T-cell (primary cell): ENCODE data around the gene CIROP. TPM values are rescaled to one million over a fixed set of nuclear protein-coding genes. Genes with fewer than 3 reads are reported as not detected.

Source experiments
- ATAC-seq, 4 experiments: fragments of 200-7000 bp in 3 of 4; fragments of 150-1000 bp in 1 of 4; cut with Tn5 transposase; replicated peaks in 1 of 4; 1 replicate in 3 of 4; 2 replicates in 1 of 4; pipeline ENCODE4 v1.10.0; 2021; ENCODE audit warnings: moderate library complexity in 3 of 4, mild to moderate bottlenecking in 2 of 4, moderate number of reproducible peaks in 1 of 4
- CTCF ChIA-PET, 2 donors: fragments of 300-600 bp; sonication (Branson Sonifier 250); formaldehyde crosslinking; loops; one replicate each; lab custom pipeline; 2022; ENCODE audit warnings: antibody characterized with exemption in 2 of 2; lab: Charles Lee
- POLR2A ChIA-PET, 2 donors: fragments of 300-600 bp; sonication (Branson Sonifier 250); formaldehyde crosslinking; loops; one replicate each; lab custom pipeline; 2022; ENCODE audit warnings: antibody characterized with exemption in 2 of 2; lab: Charles Lee
- DNase-seq, 35 experiments: peaks; one replicate each; pipeline versions ENCODE4 v3.0.0 to v3.0.0-alpha.2; 2013 to 2023
- H3K27ac ChIP-seq: one replicate; pipeline ENCODE4 v1.5.1; 2013; ENCODE audit warnings: low read length
- H3K27me3 ChIP-seq, 2 experiments: replicated peaks in 1 of 2; 1 replicate in 1 of 2; 2 replicates in 1 of 2; pipeline versions ENCODE4 v1.6.1 to v1.7.0; 2013; ENCODE audit warnings: low read length in 1 of 2, mixed read lengths in 1 of 2; ENCODE audit not compliant: control insufficient read depth in 2 of 2, insufficient read depth in 2 of 2; ENCODE audit errors: extremely low read depth in 1 of 2
- H3K36me3 ChIP-seq, 2 donors: 1 replicate in 1 of 2; 2 replicates in 1 of 2; pipeline versions ENCODE4 v1.6.1 to v1.7.0; 2013; ENCODE audit warnings: low read length in 1 of 2; ENCODE audit not compliant: control insufficient read depth in 2 of 2, insufficient read depth in 1 of 2; ENCODE audit errors: extremely low read depth in 1 of 2
- H3K4me1 ChIP-seq, 2 experiments: 1 replicate in 1 of 2; 2 replicates in 1 of 2; pipeline versions ENCODE4 v1.6.1 to v1.7.0; 2013; ENCODE audit warnings: low read length in 2 of 2, mixed read lengths in 1 of 2; ENCODE audit not compliant: insufficient read depth in 2 of 2, control insufficient read depth in 1 of 2; ENCODE audit errors: extremely low read depth in 1 of 2
- H3K4me3 ChIP-seq, 2 donors: 1 replicate in 1 of 2; 2 replicates in 1 of 2; pipeline versions ENCODE4 v1.5.1 to v1.7.0; 2013; ENCODE audit warnings: mild to moderate bottlenecking in 2 of 2, low read length in 1 of 2, moderate library complexity in 1 of 2; ENCODE audit not compliant: control insufficient read depth in 1 of 2; ENCODE audit errors: extremely low read depth in 1 of 2
- H3K9me3 ChIP-seq: 2 replicates; pipeline ENCODE4 v1.7.0; 2013
- H3K27ac Mint-ChIP-seq, 2 donors: one replicate each; pipeline ENCODE4 v1.8.0; 2020 to 2021; ENCODE audit warnings: mild to moderate bottlenecking in 2 of 2, mixed read lengths in 2 of 2
- H3K27me3 Mint-ChIP-seq, 2 donors: one replicate each; pipeline ENCODE4 v1.8.0; 2021 to 2022; ENCODE audit warnings: mixed read lengths in 2 of 2
- H3K36me3 Mint-ChIP-seq: one replicate; pipeline ENCODE4 v1.8.0; 2021; ENCODE audit warnings: mixed read lengths
- H3K4me1 Mint-ChIP-seq, 3 donors: one replicate each; pipeline ENCODE4 v1.8.0; 2020 to 2022; ENCODE audit warnings: mixed read lengths in 3 of 3, mild to moderate bottlenecking in 1 of 3
- H3K4me3 Mint-ChIP-seq, 3 donors: one replicate each; pipeline ENCODE4 v1.8.0; 2020 to 2022; ENCODE audit warnings: mild to moderate bottlenecking in 3 of 3, mixed read lengths in 3 of 3, moderate library complexity in 3 of 3
- H3K9me3 Mint-ChIP-seq, 3 donors: one replicate each; pipeline ENCODE4 v1.8.0; 2020 to 2022; ENCODE audit warnings: mixed read lengths in 3 of 3
- WGBS: methylation state at CpG from one replicate; pipeline ENCODE4 v1.1.5; 2013; ENCODE audit warnings: missing lambda C conversion rate; ENCODE audit not compliant: insufficient coverage; 5-methylcytosine and 5-hydroxymethylcytosine counted together
- total RNA-seq, 35 experiments: library from RNA in 6 of 35; stranded (reverse) in 6 of 35; fragments of 120-200 nt in 1 of 35; gene quantifications; one replicate each; pipeline versions ENCODE4 v1.2.1 to v1.2.4 and lab custom pipeline; 2013 to 2026

CIROP gene
- total RNA-seq, 5 donors from 2014 or later (not counting 1 experiment from before 2014, with no cell fraction given): not detected

DNA sequence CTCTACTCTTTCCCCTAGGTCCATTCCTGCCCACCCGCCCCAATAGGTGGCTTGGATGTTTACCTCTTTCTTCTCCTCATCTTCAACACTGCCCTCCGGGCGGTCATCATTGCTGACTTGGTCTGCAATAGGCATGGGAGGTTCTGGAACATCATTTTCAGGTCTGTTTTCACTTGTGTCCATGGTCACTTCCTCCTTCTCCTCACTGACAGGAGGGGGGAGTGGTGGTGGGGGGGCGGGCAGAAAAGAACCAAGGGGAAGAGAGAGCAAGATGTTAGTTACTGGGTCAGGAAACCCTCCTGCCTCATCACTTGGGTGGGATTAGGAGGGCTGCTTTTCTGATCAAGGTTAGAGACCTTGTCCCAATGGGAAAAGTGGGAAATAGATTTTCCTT, 35.4 kb downstream of the CIROP start:
- DNase-seq (no peak), ATAC-seq (no peak)
- ChIA-PET CTCF (interaction anchor here (0.6 to 2.1 kb wide), 31 partner anchors 7 to 499 kb away, joined by 3 to 46 read pairs (median 6); partner anchors contain the start of genes ACIN1 (in 1 of the 2), C14orf119 (in 1 of the 2), HAUS4 (in 1 of the 2) and PABPN1 (in 1 of the 2)), POLR2A (interaction anchor here in 1 of 2 donors (1.0 to 1.3 kb wide), 2 partner anchors 8 to 25 kb away, joined by 4 to 7 read pairs; partner anchors contain the start of genes ACIN1 and C14orf119)
- Histone ChIP-seq H3K27me3 (no peaks in the 10 kb centered on the region), H3K27ac (no peak overlapping the region), H3K9me3 (no peaks in the 10 kb centered on the region), H3K4me1 (peaks cover 12 to 37% of the 10 kb centered on the region in 2 experiments), H3K4me3 (no peak overlapping the region), H3K36me3 (peaks cover 15 to 68% of the 10 kb centered on the region in 2 donors)
- no peaks in the 10 kb centered on the region for H3K9me3 Mint-ChIP-seq
- H3K4me3 Mint-ChIP-seq: no peak overlapping the region
- WGBS: no CpG with 5 or more reads among the region's 4 CpGs
- H3K27me3 Mint-ChIP-seq: no peaks in the 10 kb centered on the region
- peaks cover 35 to 45% (median 41%) of the 10 kb centered on the region in 3 donors for H3K4me1 Mint-ChIP-seq
- peak overlapping the region in 1 of 2 donors; percentile 61 for H3K27ac Mint-ChIP-seq
- peaks cover 26% of the 10 kb centered on the region for H3K36me3 Mint-ChIP-seq

DNA sequence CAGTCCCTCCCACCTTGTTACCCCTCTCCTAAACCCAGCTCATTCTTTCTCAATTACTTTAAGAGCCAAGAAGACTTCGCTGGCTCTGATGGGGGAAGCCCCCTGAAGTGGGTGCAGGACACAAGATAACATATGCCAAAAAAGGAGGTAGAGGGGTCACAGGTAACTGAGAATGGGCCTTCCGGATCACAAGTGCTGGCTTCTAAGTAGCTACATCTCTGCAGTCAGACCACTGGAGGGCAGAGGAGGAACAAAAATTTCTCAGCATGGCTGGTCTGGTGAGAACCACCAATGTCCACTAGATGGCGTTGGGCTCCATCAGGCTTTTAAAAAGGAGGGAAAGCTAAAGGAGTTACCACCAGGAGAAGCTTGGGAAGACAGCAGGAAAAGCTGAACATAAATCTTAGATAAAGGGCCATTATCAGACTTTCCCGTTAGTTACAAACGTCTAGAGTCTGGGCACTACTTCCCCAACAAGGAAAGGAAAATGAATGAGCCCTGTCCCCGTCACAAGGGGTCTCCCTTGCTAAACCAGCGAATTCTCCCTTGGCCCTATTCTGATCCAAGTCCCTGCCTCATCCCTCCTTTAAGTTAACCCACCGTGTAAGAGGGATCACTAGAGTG, 35.9 kb downstream of the CIROP start:
- H3K36me3 Mint-ChIP-seq: peaks cover 28% of the 10 kb centered on the region

DNA sequence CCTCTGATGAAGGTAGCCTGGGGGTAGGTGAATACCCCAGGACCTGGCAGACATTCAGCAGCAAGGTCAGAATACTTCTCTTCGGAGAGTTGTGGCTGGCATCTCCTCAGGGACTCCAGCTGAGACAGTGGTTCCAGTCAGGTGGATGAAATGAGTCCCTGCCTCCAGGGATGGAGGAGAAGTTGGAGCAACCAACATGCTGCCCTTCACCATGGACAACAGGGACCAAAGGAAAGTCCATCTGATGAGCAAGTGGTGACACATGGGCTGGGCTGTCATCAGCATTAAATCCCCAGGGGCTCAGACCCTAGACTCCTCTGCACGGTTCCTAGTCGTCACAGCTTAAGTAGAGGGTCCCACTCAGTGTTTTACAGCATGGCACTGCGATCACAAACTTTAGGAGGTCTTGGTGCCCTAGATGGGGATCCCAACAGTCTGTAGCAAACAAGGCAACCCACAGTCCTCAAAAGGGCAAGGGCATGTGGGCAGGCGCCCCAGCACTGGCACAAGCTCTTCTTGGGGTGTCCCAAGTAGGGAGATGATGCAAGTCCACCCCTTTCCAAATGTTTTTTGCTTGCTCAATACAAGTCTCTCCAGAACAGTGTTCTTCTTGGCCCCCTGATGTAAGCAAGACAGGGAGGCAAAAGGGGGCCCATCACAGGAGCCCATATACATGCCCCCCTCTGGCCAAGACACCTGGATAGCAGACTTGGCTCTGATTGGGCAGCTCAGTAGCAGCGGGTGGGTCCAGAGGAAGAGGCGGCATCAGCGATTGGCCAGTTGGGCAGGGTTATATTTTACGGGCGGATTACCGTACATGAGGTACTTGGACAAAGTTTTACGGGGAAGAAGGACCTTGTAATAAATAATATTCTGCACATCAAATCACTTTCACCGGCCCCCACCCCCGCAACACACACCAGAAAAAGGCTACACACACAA, 36.7 kb downstream of the CIROP start:
- H3K36me3 Mint-ChIP-seq: peaks cover 36% of the 10 kb centered on the region
- no peaks in the 10 kb centered on the region for H3K9me3 Mint-ChIP-seq
- DNase-seq: peak in 1 of 35 experiments; percentile 4
- H3K4me3 Mint-ChIP-seq: no peak overlapping the region
- H3K27ac Mint-ChIP-seq: peak overlapping the region in 1 of 2 donors; percentile 61
- peaks cover 12 to 37% of the 10 kb centered on the region in 2 experiments for H3K4me1 ChIP-seq
- ATAC-seq: no peak
- peaks cover 35 to 45% (median 41%) of the 10 kb centered on the region in 3 donors for H3K4me1 Mint-ChIP-seq
- H3K27me3 Mint-ChIP-seq: no peaks in the 10 kb centered on the region
- no peaks in the 10 kb centered on the region for H3K9me3 ChIP-seq
- H3K27me3 ChIP-seq: no peaks in the 10 kb centered on the region
- H3K27ac ChIP-seq: peak overlapping the region; percentile 38
- peaks cover 10 to 72% of the 10 kb centered on the region in 2 donors for H3K36me3 ChIP-seq
- 86% methylated on average over 5 of the region's 14 CpGs for WGBS
- ChIA-PET POLR2A (interaction anchor here (0.5 to 1.3 kb wide), 6 partner anchors 8 to 303 kb away, joined by 4 to 7 read pairs (median 5); partner anchors contain the start of genes ACIN1 (in 1 of the 2) and C14orf119 (in 1 of the 2)), CTCF (interaction anchor here (0.5 to 2.1 kb wide), 43 partner anchors 8 to 1127 kb away, joined by 3 to 46 read pairs (median 5); partner anchors contain the start of genes ACIN1 (in 1 of the 2), C14orf119 (in 1 of the 2), HAUS4 (in 1 of the 2) and PRMT5 (in 1 of the 2))
- H3K4me3 ChIP-seq: no peak overlapping the region

More for the DNA sequence above, 35.9 kb downstream of the CIROP start:
- POLR2A ChIA-PET: interaction anchor here (0.5 to 1.3 kb wide), 6 partner anchors 8 to 304 kb away, joined by 4 to 7 read pairs (median 5); partner anchors contain the start of genes ACIN1 (in 1 of the 2) and C14orf119 (in 1 of the 2)
- no peaks in the 10 kb centered on the region for H3K9me3 ChIP-seq
- no peaks in the 10 kb centered on the region for H3K27me3 Mint-ChIP-seq
- H3K4me3 ChIP-seq: no peak overlapping the region
- no peaks in the 10 kb centered on the region for H3K27me3 ChIP-seq
- DNase-seq: peak; percentile 40 to 90 (median 66)
- CTCF ChIA-PET: interaction anchor here (0.5 to 2.1 kb wide), 44 partner anchors 8 to 1127 kb away, joined by 3 to 46 read pairs (median 5); partner anchors contain the start of genes ACIN1 (in 1 of the 2), C14orf119 (in 1 of the 2), HAUS4 (in 1 of the 2) and PABPN1 (in 1 of the 2)
- peak overlapping the region; percentile 17 to 34 (median 31) for H3K4me3 Mint-ChIP-seq
- peak overlapping the region; percentile 38 for H3K27ac ChIP-seq
- peaks cover 35 to 45% (median 41%) of the 10 kb centered on the region in 3 donors for H3K4me1 Mint-ChIP-seq
- H3K27ac Mint-ChIP-seq: peak overlapping the region; percentile 61
- no peaks in the 10 kb centered on the region for H3K9me3 Mint-ChIP-seq
- ATAC-seq: peak; percentile 76 to 86 (median 79)
- peaks cover 12 to 37% of the 10 kb centered on the region in 2 experiments for H3K4me1 ChIP-seq
- peaks cover 13 to 69% of the 10 kb centered on the region in 2 donors for H3K36me3 ChIP-seq
- WGBS: 20% methylated on average over 5 of the region's 8 CpGs

DNA sequence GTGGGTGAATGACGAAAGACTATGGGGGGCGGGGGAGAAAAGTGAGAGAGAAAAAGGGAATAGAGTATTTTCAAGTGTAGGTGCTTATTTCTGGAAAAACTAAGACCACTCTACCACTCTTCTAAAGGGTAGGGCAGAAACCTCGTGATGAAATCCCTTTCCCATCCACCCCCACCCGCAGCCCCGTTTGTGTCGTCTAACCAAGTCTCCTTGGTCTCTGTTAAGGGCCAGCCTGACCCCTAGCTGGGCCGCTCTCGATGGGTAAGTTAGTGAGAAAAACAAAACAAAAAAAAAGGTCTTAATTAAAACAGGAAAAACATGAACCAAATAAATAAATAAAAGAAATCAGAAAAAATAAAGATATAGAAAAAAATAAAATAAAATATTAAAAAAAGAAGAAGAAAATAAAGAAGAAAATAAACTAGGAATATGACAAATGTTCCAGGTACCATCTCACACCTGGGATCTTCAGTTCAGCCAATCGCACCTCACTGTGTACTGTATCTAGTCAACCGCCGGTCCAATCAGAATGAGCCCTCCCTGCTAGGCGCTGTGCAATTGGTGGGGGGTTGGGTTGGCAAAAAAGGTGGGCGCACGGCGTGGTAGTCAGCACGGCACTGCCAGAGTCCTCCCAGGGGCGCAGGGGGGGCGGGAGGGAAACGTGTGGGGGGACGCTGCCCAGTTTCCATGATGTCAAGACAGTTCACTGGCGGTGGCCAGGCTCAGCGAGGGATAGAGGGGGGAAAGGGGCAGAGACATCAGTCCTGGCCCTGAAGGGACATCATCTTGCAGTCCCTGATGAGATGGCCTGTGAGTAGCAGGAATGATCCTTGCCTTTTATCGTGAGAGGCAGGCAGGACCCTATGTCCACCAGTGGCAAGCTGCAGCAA, 37.7 kb downstream of the CIROP start:
- Mint-ChIP-seq H3K27me3 (no peaks in the 10 kb centered on the region), H3K27ac (no peak overlapping the region), H3K4me3 (no peak overlapping the region), H3K9me3 (no peaks in the 10 kb centered on the region), H3K4me1 (peaks cover 34 to 38% (median 35%) of the 10 kb centered on the region in 3 donors), H3K36me3 (peaks cover 38% of the 10 kb centered on the region)
- whole genome bisulfite sequencing: 97% methylated on average over 10 of the region's 23 CpGs
- no peak overlapping the region for H3K4me3 ChIP-seq
- no peaks in the 10 kb centered on the region for H3K27me3 ChIP-seq
- peak in 1 of 35 experiments; percentile 3 for DNase-seq
- no peaks in the 10 kb centered on the region for H3K9me3 ChIP-seq
- no peak overlapping the region for H3K27ac ChIP-seq
- H3K36me3 ChIP-seq: peaks cover 10 to 72% of the 10 kb centered on the region in 2 donors
- ATAC-seq: no peak
- ChIA-PET POLR2A (no interaction called here), CTCF (interaction anchor here (2.0 to 2.1 kb wide), 2 partner anchors 28 to 72 kb away, joined by 6 to 46 read pairs; partner anchors contain the start of genes ACIN1 (in 1 of the 2) and C14orf119 (in 1 of the 2))
- peaks cover 12 to 35% of the 10 kb centered on the region in 2 experiments for H3K4me1 ChIP-seq

DNA sequence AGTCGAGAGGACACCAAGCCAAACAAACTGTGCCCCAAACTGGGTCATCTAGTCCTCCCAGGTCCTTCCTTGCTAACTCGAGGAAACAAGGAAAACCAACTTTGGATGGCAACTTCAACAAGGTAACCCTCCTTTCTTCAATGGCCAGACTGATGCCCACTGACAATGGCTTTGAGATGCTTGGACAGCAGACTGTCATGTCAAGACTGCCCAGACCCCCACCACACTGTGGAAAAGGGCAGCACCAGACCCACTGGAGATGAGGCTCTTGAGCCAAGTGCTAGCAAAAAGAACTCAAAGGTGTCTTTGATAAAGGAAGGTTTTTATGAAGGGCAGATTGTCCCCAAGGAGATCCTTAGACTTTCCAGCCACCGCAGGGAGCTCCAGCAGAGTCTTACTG, 38.4 kb downstream of the CIROP start:
- H3K9me3 ChIP-seq: no peaks in the 10 kb centered on the region
- H3K36me3 ChIP-seq: peaks cover 10 to 75% of the 10 kb centered on the region in 2 donors
- ChIA-PET CTCF (interaction anchor here (1.0 to 1.5 kb wide), 3 partner anchors 71 to 106 kb away, joined by 3 to 7 read pairs (median 5); no protein-coding TSS in a partner anchor), POLR2A (no interaction called here)
- peaks cover 9 to 28% of the 10 kb centered on the region in 2 experiments for H3K4me1 ChIP-seq
- no peak overlapping the region for H3K27ac ChIP-seq
- Mint-ChIP-seq H3K27ac (no peak overlapping the region), H3K36me3 (peaks cover 33% of the 10 kb centered on the region), H3K27me3 (no peaks in the 10 kb centered on the region), H3K4me1 (peaks cover 27 to 31% (median 28%) of the 10 kb centered on the region in 3 donors), H3K9me3 (no peaks in the 10 kb centered on the region), H3K4me3 (no peak overlapping the region)
- no peak for ATAC-seq
- DNase-seq: no peak
- WGBS: no CpG with 5 or more reads among the region's 3 CpGs
- H3K27me3 ChIP-seq: no peaks in the 10 kb centered on the region
- H3K4me3 ChIP-seq: no peak overlapping the region
